Activated CD4-positive, alpha-beta T cell treated with anti-CD3 and anti-CD28 coated beads for 36 hours (primary cell): ENCODE results near the gene TTF2. TPM values are rescaled to one million over a fixed set of nuclear protein-coding genes. Genes with fewer than 3 reads are reported as not detected.

Source experiments
- ATAC-seq: fragments of 200-7000 bp; cut with Tn5 transposase; one replicate; pipeline ENCODE4 v1.10.0; 2021; ENCODE audit warnings: mild to moderate bottlenecking, moderate library complexity
- CTCF ChIA-PET: fragments of 350-600 bp; sonication (Branson Sonifier 250); formaldehyde crosslinking; loops from one replicate; lab custom pipeline; 2021; ENCODE audit warnings: antibody characterized with exemption; lab: Charles Lee
- POLR2A ChIA-PET: fragments of 350-600 bp; sonication (Branson Sonifier 250); formaldehyde crosslinking; loops from one replicate; lab custom pipeline; 2021; ENCODE audit warnings: antibody characterized with exemption, inconsistent platforms; lab: Charles Lee
- DNase-seq: peaks from one replicate; pipeline ENCODE4 v3.0.0-alpha.2; 2020
- H3K27ac Mint-ChIP-seq: one replicate; pipeline ENCODE4 v1.8.0; 2021; ENCODE audit warnings: mixed read lengths
- H3K27me3 Mint-ChIP-seq: one replicate; pipeline ENCODE4 v1.8.0; 2021; ENCODE audit warnings: mixed read lengths
- H3K36me3 Mint-ChIP-seq: one replicate; pipeline ENCODE4 v1.8.0; 2021; ENCODE audit warnings: low read depth, mixed read lengths
- H3K4me1 Mint-ChIP-seq: one replicate; pipeline ENCODE4 v1.8.0; 2021; ENCODE audit warnings: mixed read lengths
- H3K4me3 Mint-ChIP-seq: one replicate; pipeline ENCODE4 v1.8.0; 2021; ENCODE audit warnings: mild to moderate bottlenecking, moderate library complexity, mixed read lengths
- H3K9me3 Mint-ChIP-seq: one replicate; pipeline ENCODE4 v1.8.0; 2021; ENCODE audit warnings: low read depth, mixed read lengths
- intact Hi-C, 2 experiments: fragments of 100-400 bp; cut with DNase I in 1 of 2; cut with micrococcal nuclease in 1 of 2; formaldehyde crosslinking; loops; one replicate each; pipeline versions ENCODE4 v1.14.2 to v1.15.1; 2022 to 2024; cut with DNase I, micrococcal nuclease
- total RNA-seq, 2 experiments: library from RNA; stranded (reverse); gene quantifications; one replicate each; pipeline ENCODE4 v1.2.3, GENCODE V29; 2021

TTF2 gene
- total RNA-seq, 2 experiments from 2014 or later = 99.7 to 108 TPM

- Mint-ChIP-seq H3K4me3 (no peak overlapping the region), H3K4me1 (peaks cover 36% of the 10 kb centered on the region), H3K27ac (no peak overlapping the region), H3K27me3 (no peaks in the 10 kb centered on the region), H3K36me3 (peaks cover 58% of the 10 kb centered on the region), H3K9me3 (no peaks in the 10 kb centered on the region)
- ATAC-seq (peak; percentile 65), DNase-seq (peak; percentile 65)
- ChIA-PET POLR2A (interaction anchor here (0.6 to 1.0 kb wide), 3 partner anchors 9 to 51 kb away, joined by 3 read pairs; no protein-coding TSS in a partner anchor), CTCF (interaction anchor here (0.6 to 8.8 kb wide), 20 partner anchors 9 to 829 kb away, joined by 3 to 89 read pairs (median 5); no protein-coding TSS in a partner anchor)
- intact Hi-C loops = loop anchor here (1.0 to 10.0 kb wide), 5 partner anchors 61 to 690 kb away; partner anchors contain the start of gene MAN1A2 (in 1 of the 2)
These were observed 7.6 kb downstream of the TTF2 start for GRCh38 chr1:117067533-117068370.

- ChIA-PET POLR2A (no interaction called here), CTCF (interaction anchor here (0.8 to 8.8 kb wide), 15 partner anchors 9 to 828 kb away, joined by 3 to 89 read pairs (median 5); no protein-coding TSS in a partner anchor)
- intact Hi-C loops = loop anchor here (5.0 to 10.0 kb wide), 3 partner anchors 296 to 689 kb away; partner anchors contain the start of gene MAN1A2 (in 1 of the 2)
- ATAC-seq = no peak
- no peak for DNase-seq
- Mint-ChIP-seq H3K27ac (no peak overlapping the region), H3K4me3 (no peak overlapping the region), H3K36me3 (peaks cover 55% of the 10 kb centered on the region), H3K4me1 (peaks cover 31% of the 10 kb centered on the region), H3K27me3 (no peaks in the 10 kb centered on the region), H3K9me3 (no peaks in the 10 kb centered on the region)
These were observed 8.5 kb downstream of the TTF2 start for GRCh38 chr1:117068580-117068979.

- Mint-ChIP-seq H3K4me1 (peaks cover 26% of the 10 kb centered on the region), H3K4me3 (no peak overlapping the region), H3K9me3 (no peaks in the 10 kb centered on the region), H3K27me3 (no peaks in the 10 kb centered on the region), H3K27ac (no peak overlapping the region), H3K36me3 (peaks cover 52% of the 10 kb centered on the region)
- no peak for DNase-seq
- ChIA-PET CTCF (interaction anchor here (0.8 to 8.8 kb wide), 7 partner anchors 13 to 686 kb away, joined by 3 to 89 read pairs (median 3); no protein-coding TSS in a partner anchor), POLR2A (no interaction called here)
- ATAC-seq = peak; percentile 33
- intact Hi-C loops = loop anchor here (5.0 to 10.0 kb wide), 3 partner anchors 295 to 688 kb away; partner anchors contain the start of gene MAN1A2 (in 1 of the 2)
These were observed 9.2 kb downstream of the TTF2 start for GRCh38 chr1:117069220-117069844.

- intact Hi-C loops = no loop called here
- Mint-ChIP-seq H3K4me1 (peaks cover 30% of the 10 kb centered on the region), H3K36me3 (peaks cover 54% of the 10 kb centered on the region), H3K27ac (no peak overlapping the region), H3K27me3 (no peaks in the 10 kb centered on the region), H3K9me3 (no peaks in the 10 kb centered on the region), H3K4me3 (no peak overlapping the region)
- DNase-seq (no peak), ATAC-seq (peak; percentile 83)
- ChIA-PET CTCF (interaction anchor here (1.0 to 8.8 kb wide), 5 partner anchors 8 to 474 kb away, joined by 3 to 89 read pairs (median 4); no protein-coding TSS in a partner anchor), POLR2A (no interaction called here)
These were observed 10.0 kb downstream of the TTF2 start for GRCh38 chr1:117070124-117070523.

DNA sequence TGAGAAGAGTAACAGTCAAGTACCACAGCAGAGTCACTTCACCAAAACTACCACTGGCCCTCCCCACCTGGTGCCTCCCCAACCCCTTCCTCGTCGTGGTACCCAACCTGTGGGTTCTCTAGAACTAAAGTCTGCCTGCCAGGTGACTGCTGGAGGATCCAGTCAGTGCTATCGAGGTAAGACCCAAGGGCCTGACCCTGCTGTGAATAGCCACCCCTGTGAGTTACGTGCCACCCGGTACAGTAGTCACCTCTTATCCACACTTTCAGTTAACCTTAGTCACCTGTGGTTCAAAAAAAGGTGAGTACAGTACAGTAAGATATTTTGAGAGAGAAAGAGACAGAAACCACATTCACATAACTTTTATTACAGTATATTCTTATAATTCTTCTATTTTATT is 16.5 kb downstream of the TTF2 start:
- peaks cover 38% of the 10 kb centered on the region for H3K4me1 Mint-ChIP-seq
- intact Hi-C loops = loop anchor here (1.0 to 5.0 kb wide), 5 partner anchors 14 to 586 kb away; no protein-coding TSS in a partner anchor
- H3K27ac Mint-ChIP-seq = peak overlapping the region; percentile 66
- ChIA-PET CTCF (interaction anchor here (0.6 to 1.5 kb wide), 8 partner anchors 10 to 262 kb away, joined by 3 to 9 read pairs (median 6); partner anchors contain the start of gene TTF2), POLR2A (interaction anchor here (0.8 to 1.4 kb wide), 8 partner anchors 9 to 338 kb away, joined by 3 to 26 read pairs (median 7); partner anchors contain the start of gene TTF2)
- H3K36me3 Mint-ChIP-seq = peaks cover 76% of the 10 kb centered on the region
- ATAC-seq = peak; percentile 7
- no peaks in the 10 kb centered on the region for H3K27me3 Mint-ChIP-seq
- H3K9me3 Mint-ChIP-seq = no peaks in the 10 kb centered on the region
- peak; percentile 31 for DNase-seq
- no peak overlapping the region for H3K4me3 Mint-ChIP-seq

DNA sequence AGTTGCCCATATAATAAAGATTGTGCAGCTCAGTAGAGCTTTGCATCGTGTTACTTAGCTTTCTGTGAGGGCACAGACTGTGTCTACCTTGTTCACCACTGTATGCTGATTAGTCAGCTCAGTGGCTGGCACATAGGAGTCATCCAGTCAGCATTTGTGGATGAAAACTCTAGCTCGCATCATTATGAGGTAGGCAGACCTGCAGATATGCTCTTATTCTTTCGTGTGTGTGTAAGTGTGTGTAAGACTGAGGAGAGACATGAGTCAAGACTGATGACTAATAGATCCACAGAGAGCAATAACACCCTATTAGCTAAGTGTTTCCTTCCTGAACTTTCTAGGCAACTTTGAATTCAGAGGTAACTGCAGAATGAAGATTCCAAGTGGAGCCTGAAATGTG is 17.1 kb downstream of the TTF2 start:
- peak overlapping the region; percentile 86 for H3K27ac Mint-ChIP-seq
- H3K27me3 Mint-ChIP-seq = no peaks in the 10 kb centered on the region
- ATAC-seq (peak; percentile 99), DNase-seq (peak; percentile 78)
- H3K36me3 Mint-ChIP-seq = peaks cover 78% of the 10 kb centered on the region
- intact Hi-C loops = loop anchor here (1.0 to 5.0 kb wide), 5 partner anchors 14 to 585 kb away; no protein-coding TSS in a partner anchor
- ChIA-PET POLR2A (interaction anchor here (0.7 to 1.4 kb wide), 9 partner anchors 10 to 354 kb away, joined by 3 to 26 read pairs (median 6); partner anchors contain the start of gene TTF2), CTCF (interaction anchor here (0.6 to 1.5 kb wide), 11 partner anchors 10 to 352 kb away, joined by 3 to 9 read pairs (median 4); partner anchors contain the start of gene TTF2)
- H3K4me1 Mint-ChIP-seq = peaks cover 40% of the 10 kb centered on the region
- H3K9me3 Mint-ChIP-seq = no peaks in the 10 kb centered on the region
- no peak overlapping the region for H3K4me3 Mint-ChIP-seq

DNA sequence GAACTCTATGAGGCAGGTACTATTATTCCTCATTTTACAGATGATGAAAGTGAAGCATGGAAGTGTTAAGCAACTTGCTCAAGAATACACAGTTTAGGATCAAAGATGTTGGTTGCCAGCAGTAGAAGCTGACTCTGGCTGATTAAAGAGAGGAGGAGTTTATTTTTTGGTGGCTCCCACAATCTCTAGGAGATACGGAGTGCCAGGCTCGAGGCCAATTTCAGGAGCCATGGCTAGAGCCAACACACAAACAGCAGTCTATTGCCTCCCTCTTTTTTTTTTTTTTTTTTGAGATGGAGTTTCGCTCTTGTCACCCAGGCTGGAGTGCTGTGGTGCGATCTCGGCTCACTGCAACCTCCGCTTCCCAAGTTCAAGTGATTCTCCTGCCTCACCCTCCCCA is 19.6 kb downstream of the TTF2 start:
- DNase-seq (no peak), ATAC-seq (no peak)
- Mint-ChIP-seq H3K4me1 (peaks cover 61% of the 10 kb centered on the region), H3K9me3 (no peaks in the 10 kb centered on the region), H3K27me3 (no peaks in the 10 kb centered on the region), H3K27ac (no peak overlapping the region), H3K4me3 (no peak overlapping the region), H3K36me3 (peaks cover 87% of the 10 kb centered on the region)
- intact Hi-C loops = loop anchor here in 1 of 2 experiments (5.0 kb wide), 3 partner anchors 283 to 702 kb away; no protein-coding TSS in a partner anchor
- ChIA-PET POLR2A (no interaction called here), CTCF (interaction anchor here (0.6 to 1.7 kb wide), 2 partner anchors 14 to 17 kb away, joined by 4 read pairs; no protein-coding TSS in a partner anchor)

GRCh38 chr1:117084231-117084630 is 24.1 kb downstream of the TTF2 start:
- Mint-ChIP-seq H3K27me3 (no peaks in the 10 kb centered on the region), H3K4me1 (peaks cover 26% of the 10 kb centered on the region), H3K27ac (no peak overlapping the region), H3K9me3 (no peaks in the 10 kb centered on the region), H3K4me3 (no peak overlapping the region), H3K36me3 (peaks cover 65% of the 10 kb centered on the region)
- no peak for DNase-seq
- intact Hi-C loops = loop anchor here in 1 of 2 experiments (5.0 kb wide), 1 partner anchor 707 kb away; no protein-coding TSS in a partner anchor
- no peak for ATAC-seq
- ChIA-PET POLR2A (no interaction called here), CTCF (no interaction called here)

- no peak for ATAC-seq
- ChIA-PET CTCF (interaction anchor here (0.7 to 9.8 kb wide), 3 partner anchors 20 to 666 kb away, joined by 3 to 89 read pairs (median 3); no protein-coding TSS in a partner anchor), POLR2A (no interaction called here)
- no peak overlapping the region for H3K4me3 Mint-ChIP-seq
- H3K27me3 Mint-ChIP-seq = no peaks in the 10 kb centered on the region
- intact Hi-C loops = no loop called here
- no peak overlapping the region for H3K27ac Mint-ChIP-seq
- peaks cover 21% of the 10 kb centered on the region for H3K4me1 Mint-ChIP-seq
- H3K9me3 Mint-ChIP-seq = no peaks in the 10 kb centered on the region
- H3K36me3 Mint-ChIP-seq = peaks cover 67% of the 10 kb centered on the region
- DNase-seq = no peak
These were observed 27.6 kb downstream of the TTF2 start for GRCh38 chr1:117087686-117088085.

GRCh38 chr1:117089996-117090395 is 29.9 kb downstream of the TTF2 start:
- no peaks in the 10 kb centered on the region for H3K9me3 Mint-ChIP-seq
- DNase-seq = no peak
- CTCF ChIA-PET = interaction anchor here (0.6 to 9.8 kb wide), 3 partner anchors 18 to 698 kb away, joined by 3 to 89 read pairs (median 3); no protein-coding TSS in a partner anchor
- peaks cover 19% of the 10 kb centered on the region for H3K4me1 Mint-ChIP-seq
- H3K4me3 Mint-ChIP-seq = no peak overlapping the region
- POLR2A ChIA-PET = no interaction called here
- H3K27me3 Mint-ChIP-seq = no peaks in the 10 kb centered on the region
- H3K36me3 Mint-ChIP-seq = peaks cover 71% of the 10 kb centered on the region
- intact Hi-C loops = no loop called here
- peak overlapping the region; percentile 29 for H3K27ac Mint-ChIP-seq
- ATAC-seq = no peak
